K562 (cell line): Measurements from ENCODE around the gene KIF19.

Experiments
- ELF1 ChIP-seq: fragments of 200-800 bp; sonication (Bioruptor generic); IDR thresholded peaks from 2 replicates; pipeline ENCODE4 v1.6.1; 2016; ENCODE audit warnings: missing genetic modification characterization, missing compliant biosample characterization
- POLR3A ChIP-seq: IDR thresholded peaks from 2 replicates; pipeline ENCODE4 v1.6.1; 2011; ENCODE audit warnings: borderline replicate concordance, mild to moderate bottlenecking, moderate library complexity; ENCODE audit not compliant: insufficient read length, insufficient read depth; ENCODE audit errors: extremely low read depth
- RAD21 ChIP-seq, 2 experiments: fragments of 250-450 bp in 1 of 2; fragments of 450-650 bp in 1 of 2; sonication (Bioruptor Pico) in 1 of 2; formaldehyde crosslinking in 1 of 2; IDR thresholded peaks in 1 of 2; conservative IDR thresholded peaks in 1 of 2; 2 replicates each; pipeline versions ENCODE4 v1.4.0 to v1.8.0; 2020 to 2022; ENCODE audit warnings: mild to moderate bottlenecking in 2 of 2, moderate library complexity in 1 of 2
- RBFOX2 ChIP-seq: fragments of 200-400 bp; formaldehyde crosslinking; IDR thresholded peaks from 2 replicates; pipeline ENCODE4 v1.6.1; 2017; ENCODE audit warnings: low read depth, mild to moderate bottlenecking, low read length, moderate library complexity
- TEAD4 ChIP-seq, 2 experiments: sonication (generic) in 1 of 2; formaldehyde crosslinking in 1 of 2; IDR thresholded peaks; 2 replicates each; pipeline versions ENCODE4 v1.6.1 to v1.8.0; 2012 to 2022; ENCODE audit warnings: borderline replicate concordance in 1 of 2, inconsistent platforms in 1 of 2, low read length in 1 of 2, mild to moderate bottlenecking in 1 of 2, missing genetic modification reagents in 1 of 2
- ZFP36 ChIP-seq: fragments of 150-350 bp; IDR thresholded peaks from 2 replicates; pipeline ENCODE4 v1.6.1; 2018; ENCODE audit warnings: low read length, low read depth; ENCODE audit not compliant: partially characterized antibody
- TF ChIP-seq, protein P1 (sequence below), 2 experiments: IDR thresholded peaks; 2 replicates each; pipeline ENCODE4 v1.6.1; 2011; ENCODE audit warnings: borderline replicate concordance in 1 of 2, control low read depth in 1 of 2, low read depth in 1 of 2, low read length in 1 of 2, mild to moderate bottlenecking in 1 of 2, mixed read lengths in 1 of 2, moderate library complexity in 1 of 2; ENCODE audit not compliant: insufficient read depth in 1 of 2, insufficient read length in 1 of 2, poor library complexity in 1 of 2, severe bottlenecking in 1 of 2; ENCODE audit errors: extremely low read depth in 1 of 2

GRCh38 chr17:74292495-74292894, 33.5 kb upstream of the KIF19 start:
- no peak for TF ChIP-seq RAD21 (CRISPR knock-in tag; conservative IDR thresholded peaks at IDR 0.05 in 1 of 2, IDR thresholded peaks at IDR 0.05 in 1 of 2)
- TF ChIP-seq RBFOX2, result no peak
- TF ChIP-seq TEAD4 (IDR thresholded peaks at IDR 0.05; ENCODE audit: low read length), result no peak
- TF ChIP-seq TEAD4 (CRISPR knock-in tag; IDR thresholded peaks at IDR 0.05; ENCODE audit: borderline replicate concordance), result no peak
- TF ChIP-seq, protein P1, sequence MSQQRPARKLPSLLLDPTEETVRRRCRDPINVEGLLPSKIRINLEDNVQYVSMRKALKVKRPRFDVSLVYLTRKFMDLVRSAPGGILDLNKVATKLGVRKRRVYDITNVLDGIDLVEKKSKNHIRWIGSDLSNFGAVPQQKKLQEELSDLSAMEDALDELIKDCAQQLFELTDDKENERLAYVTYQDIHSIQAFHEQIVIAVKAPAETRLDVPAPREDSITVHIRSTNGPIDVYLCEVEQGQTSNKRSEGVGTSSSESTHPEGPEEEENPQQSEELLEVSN (IDR thresholded peaks at IDR 0.05; ENCODE audit: borderline replicate concordance in 1 of 2, extremely low read depth in 1 of 2, insufficient read depth in 1 of 2, insufficient read length in 1 of 2, low read depth in 1 of 2, low read length in 1 of 2, poor library complexity in 1 of 2, severe bottlenecking in 1 of 2), result no peak
- TF ChIP-seq ELF1 (tag), result no peak
- TF ChIP-seq POLR3A, result no peak
- TF ChIP-seq ZFP36, result no peak
